HG02840 (cell line): Measurements from ENCODE around the gene PARP2.
"Not testable (repeated sequence)": the region's sequence is repeated elsewhere in the genome, so short reads cannot be mapped to it uniquely, and the experiment has no call there.

Experiments used
- ATAC-seq: cut with Tn5 transposase; IDR thresholded peaks from one replicate; pipeline ENCODE4 v1.9.1; 2021; ENCODE audit warnings: mild to moderate bottlenecking, moderate library complexity, moderate number of reproducible peaks; ENCODE audit not compliant: unreplicated experiment, low FRiP score

The PARP2 gene

DNA sequence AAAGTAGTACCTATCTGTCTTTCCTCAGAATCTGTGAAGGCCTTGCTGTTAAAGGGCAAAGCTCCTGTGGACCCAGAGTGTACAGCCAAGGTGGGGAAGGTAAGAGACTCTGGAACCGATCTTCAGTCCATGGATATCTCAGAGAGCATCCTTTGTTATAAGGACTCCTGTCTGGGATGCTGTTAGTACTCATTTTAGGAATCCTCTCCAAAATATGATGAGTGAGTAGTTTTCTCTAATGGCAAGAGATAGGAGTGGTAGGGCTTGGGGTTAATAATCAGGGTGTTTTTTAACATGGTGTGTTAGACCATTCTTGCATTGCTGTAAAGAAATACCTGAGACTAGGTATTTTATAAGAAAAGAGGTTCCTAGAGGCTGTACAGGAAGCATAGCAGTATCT lies 1.9 kb downstream of the PARP2 start:
- ATAC-seq, result no peak

DNA sequence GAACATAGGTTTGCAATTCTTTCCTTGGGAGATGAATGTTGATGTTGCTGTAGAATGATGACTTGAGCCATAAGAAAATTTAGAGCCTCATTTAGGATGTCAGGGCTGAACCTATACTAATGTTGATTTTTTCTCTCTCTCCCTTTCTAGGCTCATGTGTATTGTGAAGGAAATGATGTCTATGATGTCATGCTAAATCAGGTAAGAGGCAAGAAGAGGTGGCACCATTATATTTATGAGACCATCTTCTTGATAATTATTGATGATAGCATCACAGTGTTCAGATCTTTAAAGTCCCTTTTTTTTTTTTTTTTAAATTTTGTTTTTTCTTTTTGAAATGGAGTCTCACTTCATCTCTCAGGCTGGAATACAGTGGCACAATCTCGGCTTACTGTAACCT lies 3.3 kb downstream of the PARP2 start:
- no peak for ATAC-seq

DNA sequence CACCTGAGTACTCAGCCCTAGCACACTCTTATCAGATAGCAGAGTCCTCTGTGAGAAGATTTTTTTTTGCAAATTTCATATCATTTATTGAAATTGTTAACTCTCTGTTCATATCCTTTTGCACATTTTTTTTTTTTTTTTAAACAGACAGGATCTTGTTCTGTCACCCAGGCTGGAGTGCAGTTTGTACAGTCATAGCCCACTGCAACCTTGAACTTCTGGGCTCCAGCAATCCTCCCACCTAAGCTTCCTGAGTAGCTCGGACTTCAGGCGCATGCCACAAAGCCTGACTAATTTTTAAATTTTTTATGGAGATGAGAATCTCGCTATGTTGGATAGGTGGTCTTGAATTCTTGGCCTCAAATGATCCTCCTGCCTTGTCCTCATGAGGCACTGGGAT lies 4.3 kb downstream of the PARP2 start:
- no peak for ATAC-seq

DNA sequence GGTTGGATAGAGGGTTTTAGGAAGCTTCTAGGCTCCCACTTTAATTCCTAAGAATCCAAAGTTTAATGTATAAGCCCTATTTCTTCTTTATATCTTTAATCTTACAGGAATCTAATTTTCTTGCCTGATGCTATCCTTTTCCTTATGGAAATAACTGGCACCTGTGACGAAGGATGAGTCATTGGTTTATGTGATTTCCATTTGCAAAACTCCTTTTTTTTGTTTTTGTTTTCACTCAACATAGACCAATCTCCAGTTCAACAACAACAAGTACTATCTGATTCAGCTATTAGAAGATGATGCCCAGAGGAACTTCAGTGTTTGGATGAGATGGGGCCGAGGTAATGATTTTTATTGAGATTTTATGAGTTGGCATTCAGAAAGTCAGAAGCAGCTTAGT lies 6.8 kb downstream of the PARP2 start:
- no peak for ATAC-seq

DNA sequence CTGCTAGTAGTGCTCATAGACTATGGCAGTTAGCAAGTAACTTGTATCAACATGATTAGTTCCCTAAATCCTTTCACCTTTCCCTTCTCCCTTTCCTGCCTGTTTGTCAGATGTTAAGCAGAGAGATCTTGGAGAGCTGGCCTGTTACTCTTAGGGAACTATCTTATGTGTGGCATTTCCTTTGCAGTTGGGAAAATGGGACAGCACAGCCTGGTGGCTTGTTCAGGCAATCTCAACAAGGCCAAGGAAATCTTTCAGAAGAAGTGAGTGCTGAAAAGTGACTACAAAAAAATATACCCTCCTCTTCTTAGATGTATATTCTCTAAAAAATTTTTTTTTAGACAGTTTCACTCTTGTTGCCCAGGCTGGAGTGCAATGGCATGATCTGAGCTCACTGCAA lies 7.4 kb downstream of the PARP2 start:
- ATAC-seq, result no peak

DNA sequence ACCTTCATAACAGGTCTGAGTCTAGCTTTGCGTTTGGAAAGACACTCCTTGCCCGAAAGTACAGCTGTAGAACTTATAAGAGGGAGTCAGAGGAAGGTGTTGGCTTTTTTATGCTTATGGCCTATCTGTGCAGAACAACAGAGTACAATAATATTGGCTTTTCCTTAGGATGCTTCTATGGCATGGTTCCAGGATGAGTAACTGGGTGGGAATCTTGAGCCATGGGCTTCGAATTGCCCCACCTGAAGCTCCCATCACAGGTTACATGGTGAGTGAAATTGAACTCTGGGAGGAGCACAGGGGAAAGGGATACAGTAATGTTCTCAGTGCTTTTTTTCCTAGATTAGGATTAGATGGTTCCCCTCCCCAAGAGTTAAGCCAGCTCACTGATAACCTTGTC lies 13.0 kb downstream of the PARP2 start:
- no peak for ATAC-seq

DNA sequence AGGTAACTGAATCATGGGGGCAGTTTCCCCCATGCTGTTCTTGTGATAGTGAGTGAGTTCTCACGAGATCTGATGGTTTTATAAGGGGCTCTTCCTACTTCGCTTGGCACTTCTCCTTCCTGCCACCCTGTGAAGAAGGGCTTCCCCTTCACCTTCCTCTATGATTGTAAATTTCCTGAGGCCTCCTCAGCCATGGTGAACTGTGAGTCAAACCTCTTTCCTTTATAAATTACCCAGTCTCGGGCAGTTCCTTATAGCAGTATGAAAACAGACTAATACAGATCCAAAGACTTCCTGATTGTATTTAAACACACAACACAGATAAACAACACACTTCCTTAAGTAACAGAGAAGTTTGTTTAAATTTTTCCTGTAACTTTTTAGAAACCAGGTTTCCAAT lies 15.0 kb downstream of the PARP2 start:
- ATAC-seq, result not testable (repeated sequence)

DNA sequence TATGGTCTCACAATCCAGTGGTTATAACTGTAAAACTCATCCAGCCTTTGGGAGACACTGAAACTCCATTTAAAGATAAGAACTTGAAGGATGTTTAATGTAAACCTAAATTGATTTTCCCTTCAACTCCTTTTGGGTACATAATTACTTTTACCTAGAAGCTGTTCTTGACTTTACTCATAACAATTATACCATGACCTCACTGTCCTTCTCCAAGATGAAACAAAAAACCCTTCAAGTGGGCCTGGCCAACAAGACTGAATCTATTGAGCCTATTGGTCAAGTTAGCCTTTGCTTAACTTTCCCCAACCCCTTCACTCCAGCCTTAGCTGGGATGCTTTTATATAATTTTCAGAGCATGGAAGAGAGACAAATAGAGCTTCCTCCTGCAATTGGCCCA lies 22.5 kb downstream of the PARP2 start:
- no peak for ATAC-seq

DNA sequence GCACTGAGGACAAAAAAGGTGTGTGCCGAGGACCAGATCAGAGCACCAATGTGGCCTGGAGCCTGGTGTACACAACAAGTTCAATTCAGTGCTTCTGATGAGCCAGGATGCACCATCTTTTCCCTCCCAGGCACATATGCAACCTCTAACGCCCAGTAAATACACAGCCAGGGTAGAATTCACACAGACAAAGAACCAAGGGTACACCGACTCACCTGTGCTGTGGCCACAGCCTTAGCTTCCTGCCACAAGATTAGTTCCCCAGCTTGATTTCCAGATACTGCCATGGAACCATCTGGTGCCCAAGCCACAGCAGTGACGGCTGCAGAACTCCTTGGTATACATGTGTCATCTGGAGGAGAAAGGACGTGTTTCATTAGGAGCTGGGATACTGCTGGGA lies 29.4 kb downstream of the PARP2 start:
- no peak for ATAC-seq

DNA sequence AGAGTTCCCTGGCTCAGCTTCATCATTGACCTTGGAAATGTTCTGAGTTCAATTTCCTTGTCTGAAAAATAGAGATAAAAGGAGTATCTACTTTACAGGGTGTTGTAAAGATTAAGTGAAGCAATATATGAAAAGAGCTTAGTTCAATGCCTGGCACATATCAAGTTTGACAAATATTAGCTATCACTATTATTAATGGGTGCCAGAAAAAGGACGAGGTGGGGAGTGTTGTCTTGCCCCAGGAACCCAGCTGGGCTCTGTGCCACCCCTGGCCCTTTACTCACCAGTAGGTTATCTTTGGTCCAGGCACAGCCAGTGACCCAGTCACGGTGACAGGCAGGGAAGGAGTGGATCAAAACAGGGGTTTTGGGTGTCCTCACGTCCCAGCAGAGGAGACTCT lies 32.0 kb downstream of the PARP2 start:
- no peak for ATAC-seq

DNA sequence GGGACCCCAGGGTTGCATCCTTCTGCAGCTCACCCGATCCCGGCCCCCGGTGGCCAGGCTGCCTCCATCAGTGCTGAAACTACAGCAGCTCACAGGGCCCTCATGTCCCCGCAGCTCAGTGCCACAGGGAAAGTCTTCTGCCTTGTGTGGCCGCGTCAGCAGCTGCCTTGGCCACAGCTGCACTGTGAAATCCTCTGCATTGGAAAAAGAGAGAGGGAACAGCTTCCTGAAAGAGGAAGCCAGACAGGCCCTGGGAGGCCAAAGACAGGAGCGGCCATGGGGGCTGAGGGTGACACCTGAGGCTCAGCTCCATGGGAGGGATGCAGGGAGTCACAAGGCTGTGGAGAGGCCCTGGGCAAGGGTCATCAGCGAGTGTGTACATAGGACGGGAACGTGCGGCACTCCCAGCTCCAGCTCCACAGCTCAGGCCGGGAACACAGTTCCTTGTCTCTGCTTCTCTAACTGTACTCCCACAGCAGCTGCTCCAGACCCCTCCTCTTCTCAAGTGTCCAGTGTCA lies 32.7 kb downstream of the PARP2 start:
- no peak for ATAC-seq

DNA sequence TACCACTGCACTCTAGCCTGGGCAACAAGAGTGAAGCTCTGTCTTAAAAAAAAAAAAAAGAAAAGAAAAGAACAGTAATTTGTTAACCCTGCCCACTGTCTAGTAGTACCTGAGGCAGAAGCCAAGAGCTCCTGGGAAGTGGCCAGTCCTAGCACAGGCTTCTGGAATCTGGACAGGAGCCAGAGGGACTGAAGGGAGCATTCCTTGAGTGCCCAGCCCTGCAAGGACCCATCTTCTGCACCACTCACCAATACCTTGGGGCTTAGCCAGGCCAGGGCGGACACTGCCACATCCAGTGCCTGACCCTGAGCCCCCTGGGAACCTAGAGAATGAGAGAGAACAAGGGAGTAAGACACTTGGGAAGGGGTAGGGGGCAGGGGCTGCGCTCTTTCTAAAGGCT lies 33.7 kb downstream of the PARP2 start:
- ATAC-seq, result no peak

DNA sequence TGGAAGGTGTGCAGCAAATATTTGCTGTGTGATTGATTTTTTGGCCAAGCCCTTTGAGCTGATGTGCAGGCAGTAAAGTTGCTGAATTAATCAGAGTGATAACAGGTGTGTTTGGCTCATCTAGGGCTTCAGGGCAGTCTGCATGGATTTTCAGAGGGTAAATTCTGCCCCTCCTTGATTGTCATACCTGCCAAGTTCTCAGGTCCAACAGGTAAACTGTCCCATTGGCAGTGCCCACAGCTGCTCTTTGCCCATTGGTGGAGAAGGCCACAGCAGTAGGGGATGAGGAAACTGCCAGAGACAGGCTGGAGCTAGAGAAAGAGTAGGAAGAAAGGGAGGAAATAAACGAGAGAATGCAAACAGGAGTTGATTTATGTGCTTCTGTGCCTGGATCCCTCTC lies 36.3 kb downstream of the PARP2 start:
- no peak for ATAC-seq

DNA sequence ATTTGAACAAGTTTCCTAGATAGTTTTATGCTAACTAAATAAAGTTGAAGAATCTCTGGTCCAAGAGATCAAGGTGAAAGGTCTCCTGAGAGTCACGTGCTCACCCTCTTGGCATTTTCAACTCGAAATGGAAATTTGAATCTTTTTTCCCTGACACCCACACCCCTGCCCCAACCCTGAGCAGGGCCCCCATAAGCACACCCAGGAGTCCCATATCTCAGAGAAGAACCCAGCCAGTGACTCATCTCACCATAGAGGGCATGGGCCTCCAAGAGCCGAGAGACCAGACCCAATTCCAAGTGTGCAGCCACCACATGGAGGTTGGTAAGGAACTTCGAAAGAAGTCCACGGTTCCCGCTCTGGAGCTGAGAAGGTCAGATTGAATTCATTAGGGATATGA lies 37.2 kb downstream of the PARP2 start:
- no peak for ATAC-seq

DNA sequence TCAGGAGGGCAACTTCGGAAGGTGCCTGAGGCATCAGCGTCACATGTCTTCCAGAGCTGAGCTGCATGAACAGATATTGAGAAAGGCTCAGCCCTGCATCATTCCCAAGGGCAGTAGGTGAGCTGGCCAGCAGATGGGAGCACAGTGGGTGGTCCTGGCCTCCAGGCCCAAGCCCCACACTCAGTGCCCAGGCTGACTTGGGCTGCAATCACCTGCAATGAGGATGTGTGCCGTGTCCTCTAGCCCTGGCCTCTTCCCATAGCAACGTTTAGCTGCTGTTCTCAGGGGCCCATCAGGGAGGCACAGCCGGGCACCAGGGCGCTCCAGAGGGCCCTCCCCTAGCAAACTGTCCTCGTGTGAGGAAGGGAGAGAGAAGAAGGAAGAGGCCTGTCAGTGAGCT lies 37.9 kb downstream of the PARP2 start:
- no peak for ATAC-seq

DNA sequence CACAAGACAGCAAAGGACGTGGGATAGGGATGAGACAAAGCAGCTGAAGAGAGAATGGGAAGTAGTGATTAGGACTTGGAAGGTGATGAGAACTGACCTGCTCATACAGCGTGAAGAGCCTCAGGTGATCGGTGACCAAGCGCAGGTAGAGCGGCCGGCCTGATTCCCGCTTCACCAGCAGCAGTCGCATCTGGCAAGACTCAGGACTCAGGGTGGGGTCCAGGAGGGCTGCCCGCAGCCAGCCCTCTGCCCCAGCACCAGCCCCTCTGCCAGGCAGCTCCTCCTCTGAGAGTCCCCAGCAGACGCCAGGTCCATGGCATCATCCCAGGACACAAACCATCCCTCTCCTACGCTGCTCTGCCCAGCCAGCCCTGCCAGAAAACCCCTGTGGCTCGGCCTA lies 39.1 kb downstream of the PARP2 start:
- ATAC-seq, result no peak

DNA sequence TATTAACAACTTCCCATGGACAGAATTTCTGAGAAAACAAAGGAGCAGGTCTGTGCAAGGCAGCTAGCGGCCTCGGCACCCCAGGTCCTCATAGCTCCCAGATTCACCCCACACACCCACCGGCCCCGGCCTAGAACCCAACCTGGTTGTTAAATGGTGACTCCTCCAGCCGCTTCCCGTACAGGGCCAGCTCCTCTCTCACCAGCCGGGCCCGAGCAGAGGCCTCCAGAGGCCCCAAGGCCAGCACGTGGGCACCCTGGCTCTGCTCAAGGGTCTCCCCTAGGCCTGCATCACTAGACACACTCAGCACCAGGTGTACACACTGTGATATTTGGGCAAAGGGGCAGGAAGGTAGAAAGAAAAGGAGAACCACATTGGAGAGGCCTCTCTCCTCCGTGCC lies 39.6 kb downstream of the PARP2 start:
- ATAC-seq, result no peak

DNA sequence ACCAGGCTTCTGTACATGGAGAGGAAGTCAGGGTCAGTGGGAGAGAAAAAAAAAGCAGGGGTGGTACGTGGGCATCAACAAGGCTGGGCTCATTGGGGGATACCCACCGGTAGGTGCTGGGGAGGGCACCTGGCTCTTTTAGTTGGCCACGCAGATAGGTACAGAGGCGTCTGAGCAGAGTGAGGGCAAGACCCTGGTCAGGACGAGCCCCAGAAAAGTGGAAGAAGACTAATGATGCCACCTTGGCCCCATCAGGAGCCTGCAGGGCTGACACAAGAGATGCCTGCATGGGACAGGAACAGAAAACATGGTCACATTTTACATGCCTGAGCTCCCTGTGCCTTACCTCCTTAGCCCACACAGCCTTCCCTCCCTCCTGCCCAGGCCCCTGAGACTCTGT lies 40.2 kb downstream of the PARP2 start:
- ATAC-seq, result no peak

DNA sequence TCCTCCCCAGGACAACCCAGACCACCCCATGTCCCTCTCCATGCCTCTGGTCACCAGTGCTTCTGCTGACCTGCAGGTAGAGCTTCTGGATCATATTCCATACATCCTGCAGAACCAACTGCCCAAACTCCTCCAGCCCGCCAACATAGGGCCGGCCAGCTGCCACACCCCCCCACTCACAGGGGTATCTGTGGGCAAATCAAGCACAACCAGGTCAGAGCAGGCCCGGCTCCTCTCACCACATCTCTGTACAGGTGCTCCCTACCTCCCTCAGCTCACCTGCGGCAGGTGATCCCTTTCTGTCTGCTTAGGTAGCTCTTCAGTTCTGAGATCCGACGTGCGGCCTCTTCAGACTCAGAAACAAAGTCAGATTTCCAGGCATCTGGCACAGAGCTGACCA lies 40.9 kb downstream of the PARP2 start:
- ATAC-seq, result no peak

DNA sequence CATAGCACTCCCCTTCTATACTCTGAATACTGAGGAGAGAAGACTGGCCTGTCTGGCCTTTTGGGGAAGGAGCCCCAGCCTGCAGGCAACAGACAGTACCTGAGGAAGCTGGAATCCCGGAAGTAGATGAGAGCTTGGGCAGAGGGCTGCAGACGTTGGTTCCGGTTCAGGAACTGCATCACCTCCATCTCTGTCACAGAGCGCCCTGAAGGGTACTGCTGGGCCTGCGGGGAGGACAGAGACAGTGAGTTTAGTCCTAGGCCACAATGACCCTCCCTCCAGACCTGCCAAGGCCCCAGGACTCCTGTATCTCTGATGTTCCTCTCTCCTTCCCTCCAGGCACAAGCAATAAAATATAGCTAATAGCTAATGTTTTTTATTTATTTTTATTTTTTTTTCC lies 41.5 kb downstream of the PARP2 start:
- no peak for ATAC-seq

DNA sequence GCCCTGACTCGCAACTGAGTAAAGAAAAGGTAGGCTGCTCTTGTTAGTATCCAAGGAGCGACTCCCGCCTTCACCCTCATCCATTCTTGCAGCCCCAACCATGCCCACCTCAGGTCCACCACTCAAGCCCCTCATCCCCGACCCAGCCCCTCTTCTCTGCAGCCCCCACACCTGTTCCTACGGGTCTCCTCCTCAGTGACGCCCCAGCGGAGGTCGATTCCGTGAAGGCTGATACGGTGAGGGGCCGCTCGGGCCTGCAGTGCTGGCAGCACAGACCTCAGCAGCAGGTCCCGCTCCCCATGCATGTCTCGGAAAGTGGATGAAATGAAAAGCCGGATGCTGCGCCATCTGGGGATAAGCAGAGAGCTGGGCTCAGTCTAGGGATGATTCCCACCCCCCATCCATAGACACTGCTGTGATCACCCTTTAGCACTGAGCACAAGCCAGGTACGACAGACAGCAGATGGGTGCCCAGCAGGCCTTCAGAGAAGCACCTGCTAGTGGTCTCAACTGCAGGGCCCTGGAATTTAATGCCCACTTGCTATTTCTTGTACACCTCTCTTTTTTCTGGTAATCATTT lies 42.9 kb downstream of the PARP2 start:
- no peak for ATAC-seq

DNA sequence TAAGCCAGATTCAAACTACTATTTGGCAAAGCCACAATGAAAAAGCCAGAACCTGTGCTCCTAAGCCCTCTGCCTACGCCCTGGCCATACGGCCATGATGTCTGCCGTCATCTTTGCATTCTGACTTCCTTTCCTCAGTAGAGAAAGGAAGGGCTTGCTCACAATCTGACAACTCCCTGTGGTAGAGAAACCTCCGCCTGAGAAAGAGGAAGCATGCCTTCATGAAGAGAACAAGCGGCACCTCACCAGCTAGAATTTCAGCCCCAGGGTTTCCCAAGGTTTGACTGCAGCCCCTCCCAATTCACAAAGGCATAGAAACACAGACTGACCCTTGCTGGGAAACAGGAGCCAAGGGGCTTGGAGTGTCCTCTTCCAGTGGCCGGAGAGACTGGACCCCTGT lies 44.1 kb downstream of the PARP2 start:
- ATAC-seq, result no peak

DNA sequence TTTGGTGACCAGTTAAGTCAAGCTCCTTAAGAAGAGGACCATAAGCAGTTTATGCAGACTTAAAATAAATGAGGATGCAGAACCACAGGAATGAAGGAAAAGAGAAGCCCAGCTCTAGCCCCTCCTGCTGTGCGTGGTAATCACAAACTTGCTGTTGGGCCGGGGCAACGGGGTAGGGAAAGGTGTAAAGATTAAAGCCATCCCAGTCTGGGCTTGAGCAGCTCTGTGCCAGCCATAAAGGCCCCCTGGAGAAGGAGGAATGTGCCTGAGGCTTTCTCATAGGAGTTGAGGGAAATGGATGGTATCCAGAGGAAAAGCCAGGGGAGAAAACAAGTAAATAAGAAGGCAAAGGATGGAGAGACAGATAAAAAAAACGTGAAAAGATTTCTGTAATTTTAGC lies 44.7 kb downstream of the PARP2 start:
- no peak for ATAC-seq
